WTC11 (cell line): Measurements from ENCODE around the gene GIGYF1. TPM values are rescaled to one million over a fixed set of nuclear protein-coding genes. Genes with fewer than 3 reads are reported as not detected.

Experiments
- ATAC-seq: fragments of 200-7000 bp; cut with Tn5 transposase; 2 replicates; pipeline ENCODE4 v1.10.0; 2021; ENCODE audit warnings: mild to moderate bottlenecking, moderate library complexity
- CTCF ChIA-PET: fragments of 300-600 bp; sonication (Branson Sonifier 250); formaldehyde crosslinking; loops from one replicate; lab custom pipeline; 2021; ENCODE audit warnings: antibody characterized with exemption; lab: Charles Lee
- POLR2A ChIA-PET: fragments of 350-600 bp; sonication (Branson Sonifier 250); formaldehyde crosslinking; loops from one replicate; lab custom pipeline; 2021; ENCODE audit warnings: antibody characterized with exemption; lab: Charles Lee
- DNase-seq: peaks from one replicate; pipeline ENCODE4 v3.0.0; 2021; ENCODE audit warnings: low spot score
- H3K27ac Mint-ChIP-seq: 2 replicates; pipeline ENCODE4 v1.8.0; 2021; ENCODE audit warnings: mixed read lengths
- H3K27me3 Mint-ChIP-seq: 2 replicates; pipeline ENCODE4 v1.8.0; 2021; ENCODE audit warnings: low read depth, mild to moderate bottlenecking, moderate library complexity, mixed read lengths
- H3K36me3 Mint-ChIP-seq: 2 replicates; pipeline ENCODE4 v1.8.0; 2021; ENCODE audit warnings: mixed read lengths
- H3K4me1 Mint-ChIP-seq: 2 replicates; pipeline ENCODE4 v1.8.0; 2022; ENCODE audit warnings: mixed read lengths
- H3K4me3 Mint-ChIP-seq: 2 replicates; pipeline ENCODE4 v1.8.0; 2021; ENCODE audit warnings: mild to moderate bottlenecking, moderate library complexity, mixed read lengths
- H3K9me3 Mint-ChIP-seq: 2 replicates; pipeline ENCODE4 v1.8.0; 2021; ENCODE audit warnings: mixed read lengths
- AR ChIP-seq: fragments of 250-450 bp; sonication (Bioruptor Pico); IDR thresholded peaks from 2 replicates; pipeline ENCODE4 v1.9.0; 2021; ENCODE audit warnings: mild to moderate bottlenecking
- CREM ChIP-seq: sonication (generic); formaldehyde crosslinking; IDR thresholded peaks from 2 replicates; pipeline ENCODE4 v1.8.1; 2022; ENCODE audit warnings: mild to moderate bottlenecking, missing genetic modification reagents, moderate library complexity
- FOXK1 ChIP-seq: sonication (generic); formaldehyde crosslinking; IDR thresholded peaks from 2 replicates; pipeline ENCODE4 v1.8.0; 2022; ENCODE audit warnings: mild to moderate bottlenecking, moderate library complexity, missing genetic modification reagents
- FOXP4 ChIP-seq: sonication (generic); formaldehyde crosslinking; IDR thresholded peaks from 2 replicates; pipeline ENCODE4 v1.8.0; 2022; ENCODE audit warnings: mild to moderate bottlenecking, missing genetic modification reagents
- GRHL2 ChIP-seq: fragments of 250-450 bp; sonication (Bioruptor Pico); IDR thresholded peaks from 2 replicates; pipeline ENCODE4 v1.8.0; 2022; ENCODE audit warnings: mild to moderate bottlenecking, moderate library complexity; ENCODE audit not compliant: insufficient replicate concordance, severe bottlenecking
- GTF2I ChIP-seq: fragments of 250-450 bp; sonication (Bioruptor Pico); conservative IDR thresholded peaks from 2 replicates; pipeline ENCODE4 v1.4.0; 2021; ENCODE audit warnings: mild to moderate bottlenecking
- KAT7 ChIP-seq: sonication (generic); formaldehyde crosslinking; IDR thresholded peaks from 2 replicates; pipeline ENCODE4 v1.8.1; 2023; ENCODE audit warnings: missing genetic modification reagents, mild to moderate bottlenecking, borderline replicate concordance
- NFYB ChIP-seq: sonication (generic); formaldehyde crosslinking; conservative IDR thresholded peaks from 2 replicates; pipeline ENCODE4 v1.8.0; 2022; ENCODE audit warnings: low read depth, missing genetic modification reagents
- total RNA-seq: library from RNA; stranded (reverse); gene quantifications from 3 replicates; pipeline ENCODE4 v1.2.3, GENCODE V29; 2021
- TF ChIP-seq, protein P1 (sequence below): sonication (generic); formaldehyde crosslinking; IDR thresholded peaks from 2 replicates; pipeline ENCODE4 v1.8.0; 2023; ENCODE audit warnings: missing genetic modification reagents
- TF ChIP-seq, protein P2 (sequence below): sonication (generic); formaldehyde crosslinking; IDR thresholded peaks from 2 replicates; pipeline ENCODE4 v1.8.0; 2022; ENCODE audit warnings: mild to moderate bottlenecking, missing genetic modification reagents
- TF ChIP-seq, protein P3 (sequence below): sonication (generic); formaldehyde crosslinking; IDR thresholded peaks from 2 replicates; pipeline ENCODE4 v1.8.1; 2023; ENCODE audit warnings: mild to moderate bottlenecking, missing genetic modification reagents

The GIGYF1 gene
- total RNA-seq, 1 experiment from 2014 or later: 130 TPM

- no peak for TF ChIP-seq AR
- no peak for TF ChIP-seq GRHL2
Observed at GRCh38 chr7:100675105-100675451, 19.0 kb downstream of the GIGYF1 start (continued).

DNA sequence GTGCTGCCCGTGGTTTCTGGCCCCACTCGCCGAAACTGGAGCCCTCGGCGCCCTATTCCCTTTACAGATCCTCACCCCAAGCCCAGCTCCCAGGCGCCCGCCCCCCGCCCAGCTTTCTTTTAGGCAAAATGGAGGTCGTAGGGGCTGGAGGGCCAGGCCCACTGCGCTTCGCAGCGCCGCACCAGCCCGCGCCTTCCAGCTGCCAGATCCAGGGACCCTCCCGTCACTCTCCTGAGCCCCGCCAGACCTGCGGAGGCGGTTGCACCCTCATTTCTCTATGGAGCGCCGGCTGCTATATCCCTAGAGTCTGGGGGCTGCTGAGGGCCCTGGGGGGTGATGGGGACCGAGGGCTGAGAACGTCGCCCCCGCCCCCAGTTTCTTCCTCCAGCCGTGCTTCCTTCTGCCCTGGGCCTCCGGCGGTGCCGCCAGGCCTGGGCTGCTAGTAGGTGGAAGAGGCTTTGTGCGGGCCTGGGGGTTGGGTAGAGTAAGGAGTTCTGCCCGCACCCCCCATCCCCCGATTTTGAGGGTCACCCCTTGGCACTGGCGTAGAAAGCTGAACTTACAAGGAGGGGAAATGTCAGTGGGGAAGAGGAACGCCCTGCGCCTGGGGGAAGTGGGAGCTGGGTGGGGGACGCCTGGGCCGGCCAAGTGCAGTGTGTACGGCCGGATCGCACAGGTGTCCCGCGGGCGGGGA is 19.5 kb downstream of the GIGYF1 start:
- ChIA-PET POLR2A (interaction anchor here (0.6 to 1.2 kb wide), 3 partner anchors 11 to 228 kb away, joined by 3 to 12 read pairs (median 4); partner anchors contain the start of gene FBXO24), CTCF (interaction anchor here (0.5 to 4.1 kb wide), 12 partner anchors 9 to 154 kb away, joined by 3 to 18 read pairs (median 4); partner anchors contain the start of genes GIGYF1, MOSPD3 and POP7)
- Mint-ChIP-seq H3K27me3 (peaks cover 34% of the 10 kb centered on the region), H3K9me3 (no peaks in the 10 kb centered on the region), H3K27ac (no peak overlapping the region), H3K36me3 (peaks cover 9% of the 10 kb centered on the region), H3K4me1 (peaks cover 7% of the 10 kb centered on the region), H3K4me3 (peak overlapping the region; percentile 88)
- ATAC-seq (no peak), DNase-seq (no peak)
- TF ChIP-seq GTF2I (CRISPR knock-in tag) (no peak), CREM (CRISPR knock-in tag) (no peak), NFYB (no peak), FOXP4 (0 out of 2 replicates have a peak, but pooled peaks have one; percentile 17)
- TF ChIP-seq, protein P1, sequence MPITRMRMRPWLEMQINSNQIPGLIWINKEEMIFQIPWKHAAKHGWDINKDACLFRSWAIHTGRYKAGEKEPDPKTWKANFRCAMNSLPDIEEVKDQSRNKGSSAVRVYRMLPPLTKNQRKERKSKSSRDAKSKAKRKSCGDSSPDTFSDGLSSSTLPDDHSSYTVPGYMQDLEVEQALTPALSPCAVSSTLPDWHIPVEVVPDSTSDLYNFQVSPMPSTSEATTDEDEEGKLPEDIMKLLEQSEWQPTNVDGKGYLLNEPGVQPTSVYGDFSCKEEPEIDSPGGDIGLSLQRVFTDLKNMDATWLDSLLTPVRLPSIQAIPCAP (CRISPR knock-in tag): no peak
- TF ChIP-seq, protein P2, sequence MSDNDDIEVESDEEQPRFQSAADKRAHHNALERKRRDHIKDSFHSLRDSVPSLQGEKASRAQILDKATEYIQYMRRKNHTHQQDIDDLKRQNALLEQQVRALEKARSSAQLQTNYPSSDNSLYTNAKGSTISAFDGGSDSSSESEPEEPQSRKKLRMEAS (CRISPR knock-in tag): no peak
- TF ChIP-seq, protein P3, sequence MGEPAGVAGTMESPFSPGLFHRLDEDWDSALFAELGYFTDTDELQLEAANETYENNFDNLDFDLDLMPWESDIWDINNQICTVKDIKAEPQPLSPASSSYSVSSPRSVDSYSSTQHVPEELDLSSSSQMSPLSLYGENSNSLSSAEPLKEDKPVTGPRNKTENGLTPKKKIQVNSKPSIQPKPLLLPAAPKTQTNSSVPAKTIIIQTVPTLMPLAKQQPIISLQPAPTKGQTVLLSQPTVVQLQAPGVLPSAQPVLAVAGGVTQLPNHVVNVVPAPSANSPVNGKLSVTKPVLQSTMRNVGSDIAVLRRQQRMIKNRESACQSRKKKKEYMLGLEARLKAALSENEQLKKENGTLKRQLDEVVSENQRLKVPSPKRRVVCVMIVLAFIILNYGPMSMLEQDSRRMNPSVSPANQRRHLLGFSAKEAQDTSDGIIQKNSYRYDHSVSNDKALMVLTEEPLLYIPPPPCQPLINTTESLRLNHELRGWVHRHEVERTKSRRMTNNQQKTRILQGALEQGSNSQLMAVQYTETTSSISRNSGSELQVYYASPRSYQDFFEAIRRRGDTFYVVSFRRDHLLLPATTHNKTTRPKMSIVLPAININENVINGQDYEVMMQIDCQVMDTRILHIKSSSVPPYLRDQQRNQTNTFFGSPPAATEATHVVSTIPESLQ (CRISPR knock-in tag): no peak

- ATAC-seq (no peak), DNase-seq (no peak)
- POLR2A ChIA-PET: interaction anchor here (1.1 to 1.2 kb wide), 2 partner anchors 11 to 87 kb away, joined by 4 to 12 read pairs; partner anchors contain the start of gene FBXO24
- Mint-ChIP-seq H3K27me3 (peaks cover 39% of the 10 kb centered on the region), H3K4me3 (peak overlapping the region; percentile 88), H3K9me3 (no peaks in the 10 kb centered on the region), H3K27ac (no peak overlapping the region), H3K4me1 (peaks cover 4% of the 10 kb centered on the region)
- TF ChIP-seq FOXK1 (0 out of 2 replicates have a peak, but pooled peaks have one; percentile 11), KAT7 (CRISPR knock-in tag) (no peak)
- TF ChIP-seq, all 79 proteins: peak for 1
- H3K36me3 Mint-ChIP-seq: peaks cover 7% of the 10 kb centered on the region
- CTCF ChIA-PET: interaction anchor here (1.1 to 4.1 kb wide), 9 partner anchors 9 to 115 kb away, joined by 3 to 18 read pairs (median 4); partner anchors contain the start of genes GIGYF1, MOSPD3 and POP7
Observed at GRCh38 chr7:100673942-100674410, 20.1 kb downstream of the GIGYF1 start.
